ENCODE results near the gene OXSM.

GRCh38 chr3:25781145-25781757 lies 8.6 kb upstream of the OXSM start:
- TF ChIP-seq POLR2A (IDR thresholded peaks at IDR 0.05): no peak
- TF ChIP-seq CTCF (IDR thresholded peaks at IDR 0.05): no peak
